HK-2 (cell line): ENCODE data around the gene SLC9B2.
"Not testable (repeated sequence)": the region's sequence is repeated elsewhere in the genome, so short reads cannot be mapped to it uniquely, and the experiment has no call there.

Experiments
- DNase-seq: peaks from one replicate; pipeline ENCODE4 v3.0.0-alpha.2; 2018; ENCODE audit not compliant: unreplicated experiment

Gene SLC9B2

GRCh38 chr4:103019308-103020124 is 57.0 kb downstream of the SLC9B2 start, which contains the start of gene SLC9B1:
Gene SLC9B1 (minus strand): TSS chr4:103019705. CDS start chr4:102991711, 27,994 bp downstream.
- peak; percentile 97 for DNase-seq

GRCh38 chr4:103018391-103019307 is 57.9 kb downstream of the SLC9B2 start:
- peak; percentile 18 for DNase-seq

- no peak for DNase-seq
These were observed 64.0 kb downstream of the SLC9B2 start for GRCh38 chr4:103012551-103012950.

- no peak for DNase-seq
These were observed 64.5 kb downstream of the SLC9B2 start for GRCh38 chr4:103012060-103012459.

GRCh38 chr4:103011378-103012025 is 65.1 kb downstream of the SLC9B2 start:
- DNase-seq = no peak

GRCh38 chr4:103010804-103011203 is 65.8 kb downstream of the SLC9B2 start:
- DNase-seq = no peak

- no peak for DNase-seq
These were observed 67.5 kb downstream of the SLC9B2 start for GRCh38 chr4:103008875-103009729.

GRCh38 chr4:103002551-103002950 is 74.0 kb downstream of the SLC9B2 start:
- no peak for DNase-seq

- DNase-seq = no peak
These were observed 81.8 kb downstream of the SLC9B2 start for GRCh38 chr4:102994803-102995202.

- DNase-seq = not testable (repeated sequence)
These were observed 82.6 kb downstream of the SLC9B2 start for GRCh38 chr4:102993985-102994384.

- no peak for DNase-seq
These were observed 88.0 kb downstream of the SLC9B2 start for GRCh38 chr4:102988429-102989020.

GRCh38 chr4:102981005-102981404 is 95.6 kb downstream of the SLC9B2 start:
- no peak for DNase-seq
